ENCODE measurements around the gene NXF3.
"Not testable (repeated sequence)": the region's sequence is repeated elsewhere in the genome, so short reads cannot be mapped to it uniquely, and the experiment has no call there.

Gene NXF3

GRCh38 chrX:103066606-103067005 lies 26.3 kb downstream of the NXF3 start:
- no peak for ATAC-seq
- no peak overlapping the region for H3K4me3 Mint-ChIP-seq
- H3K27ac Mint-ChIP-seq: no peak overlapping the region
- H3K4me1 Mint-ChIP-seq: no peaks in the 10 kb centered on the region
- no peaks in the 10 kb centered on the region for H3K36me3 Mint-ChIP-seq
- DNase-seq (ENCODE audit: low spot score in 2 of 2): no peak
- H3K9me3 Mint-ChIP-seq: no peaks in the 10 kb centered on the region

- no peak for DNase-seq (ENCODE audit: low spot score in 2 of 2)
- Mint-ChIP-seq H3K4me1 (no peaks in the 10 kb centered on the region), H3K36me3 (no peaks in the 10 kb centered on the region), H3K4me3 (no peak within 1 kb of the TSS), H3K9me3 (no peaks in the 10 kb centered on the region), H3K27ac (no peak within 1 kb of the TSS)
- no peak for ATAC-seq
These were observed 29.0 kb downstream of the NXF3 start, which contains the start of gene BEX1 for GRCh38 chrX:103063918-103064434. TSS of gene BEX1 (minus strand) at chrX:103064171. CDS start at chrX:103063274, 897 bp downstream.

- Mint-ChIP-seq H3K27ac (no peak overlapping the region), H3K4me1 (no peaks in the 10 kb centered on the region), H3K36me3 (no peaks in the 10 kb centered on the region), H3K9me3 (no peaks in the 10 kb centered on the region), H3K4me3 (no peak overlapping the region)
- DNase-seq (ENCODE audit: low spot score in 2 of 2) (no peak), ATAC-seq (no peak)
These were observed 29.6 kb downstream of the NXF3 start for GRCh38 chrX:103063191-103063845.

GRCh38 chrX:103061486-103061885 lies 31.5 kb downstream of the NXF3 start:
- ATAC-seq: no peak
- Mint-ChIP-seq H3K9me3 (no peaks in the 10 kb centered on the region), H3K4me1 (no peaks in the 10 kb centered on the region), H3K36me3 (no peaks in the 10 kb centered on the region), H3K27ac (no peak overlapping the region), H3K4me3 (no peak overlapping the region)
- DNase-seq (ENCODE audit: low spot score in 2 of 2): no peak

GRCh38 chrX:103056902-103057301 lies 36.0 kb downstream of the NXF3 start:
- Mint-ChIP-seq H3K36me3 (no peaks in the 10 kb centered on the region), H3K27ac (no peak overlapping the region), H3K9me3 (no peaks in the 10 kb centered on the region), H3K4me1 (no peaks in the 10 kb centered on the region), H3K4me3 (no peak overlapping the region)
- ATAC-seq (no peak), DNase-seq (ENCODE audit: low spot score in 2 of 2) (no peak)

- Mint-ChIP-seq H3K9me3 (no peaks in the 10 kb centered on the region), H3K27ac (no peak overlapping the region), H3K36me3 (no peaks in the 10 kb centered on the region), H3K4me3 (no peak overlapping the region), H3K4me1 (no peaks in the 10 kb centered on the region)
- no peak for ATAC-seq
- DNase-seq (ENCODE audit: low spot score in 2 of 2): no peak
These were observed 40.3 kb downstream of the NXF3 start for GRCh38 chrX:103052625-103053024.

- no peak for ATAC-seq
These were observed 41.6 kb downstream of the NXF3 start for GRCh38 chrX:103051260-103051789.

GRCh38 chrX:103033371-103033770 lies 59.6 kb downstream of the NXF3 start:
- not testable (repeated sequence) for DNase-seq (ENCODE audit: low spot score in 2 of 2); ATAC-seq; H3K36me3 Mint-ChIP-seq; H3K27ac Mint-ChIP-seq; H3K9me3 Mint-ChIP-seq; H3K4me1 Mint-ChIP-seq; H3K4me3 Mint-ChIP-seq

More at GRCh38 chrX:103051260-103051789, 41.6 kb downstream of the NXF3 start:
- Mint-ChIP-seq H3K36me3 (no peaks in the 10 kb centered on the region), H3K4me1 (no peaks in the 10 kb centered on the region), H3K27ac (no peak overlapping the region), H3K4me3 (no peak overlapping the region), H3K9me3 (no peaks in the 10 kb centered on the region)
- DNase-seq (ENCODE audit: low spot score in 2 of 2): no peak

Data from stimulated activated effector memory CD8-positive, alpha-beta T cell treated with anti-CD3 and anti-CD28 coated beads, Interleukin-12 subunit alpha, Interleukin-12 subunit beta, amount 100 ng/mL, for 72 hours (primary cell).